ENCODE results near the gene PTMS.
"Not testable (repeated sequence)": the region's sequence is repeated elsewhere in the genome, so short reads cannot be mapped to it uniquely, and the experiment has no call there.

PTMS gene, protein sequence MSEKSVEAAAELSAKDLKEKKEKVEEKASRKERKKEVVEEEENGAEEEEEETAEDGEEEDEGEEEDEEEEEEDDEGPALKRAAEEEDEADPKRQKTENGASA

DNA sequence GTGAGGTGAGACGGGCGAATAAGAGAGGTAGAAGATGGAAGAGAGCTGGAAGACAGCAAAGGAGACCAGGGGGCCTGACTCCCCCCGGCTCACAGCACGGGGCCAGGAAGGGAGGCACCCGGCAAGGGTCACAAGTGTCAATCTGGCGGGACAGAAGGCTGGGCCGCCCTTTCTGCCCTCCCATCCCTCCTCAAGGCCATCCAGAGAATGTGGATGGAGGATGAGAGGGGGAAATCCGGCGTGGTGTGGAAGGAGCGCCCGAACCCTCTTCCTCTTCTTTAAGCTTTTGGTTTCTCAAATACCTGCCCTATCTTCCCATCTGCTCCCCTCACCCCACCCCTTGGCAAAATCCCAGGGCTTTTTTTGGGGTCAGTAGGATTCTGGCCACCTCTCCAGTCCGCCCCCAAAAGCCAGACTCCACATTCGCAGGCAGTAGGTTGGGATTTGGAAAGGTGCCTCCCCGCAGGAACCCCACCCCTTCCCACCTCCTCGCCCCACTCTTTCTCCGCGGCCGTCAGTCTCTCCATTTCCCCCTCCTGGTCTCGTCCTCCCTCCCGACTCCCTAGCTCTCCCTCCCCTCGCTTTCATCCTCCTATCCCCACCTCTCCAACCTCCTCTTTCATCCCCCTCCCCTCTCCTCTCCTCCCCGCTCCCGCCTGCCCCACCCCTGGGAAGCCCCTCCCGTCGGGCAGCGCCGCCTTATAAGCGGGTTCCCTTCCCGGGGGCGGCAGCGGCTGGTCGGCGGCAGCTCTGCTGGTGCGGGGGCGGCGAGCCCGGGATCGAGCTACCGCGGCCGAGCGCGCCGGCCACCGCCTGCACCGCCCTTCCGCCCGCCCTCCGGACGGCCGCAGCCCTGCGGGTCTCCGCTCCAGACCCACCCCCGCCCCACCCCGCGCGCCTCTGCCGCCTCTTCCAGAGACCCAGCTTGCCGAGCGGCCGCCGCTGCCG, at the start of gene PTMS:
TSS of gene PTMS (plus strand) at position 730 of the 948 bp plus-strand sequence. CDS start 343 bp downstream, outside the sequence.
- DNase-seq, result no peak

DNA sequence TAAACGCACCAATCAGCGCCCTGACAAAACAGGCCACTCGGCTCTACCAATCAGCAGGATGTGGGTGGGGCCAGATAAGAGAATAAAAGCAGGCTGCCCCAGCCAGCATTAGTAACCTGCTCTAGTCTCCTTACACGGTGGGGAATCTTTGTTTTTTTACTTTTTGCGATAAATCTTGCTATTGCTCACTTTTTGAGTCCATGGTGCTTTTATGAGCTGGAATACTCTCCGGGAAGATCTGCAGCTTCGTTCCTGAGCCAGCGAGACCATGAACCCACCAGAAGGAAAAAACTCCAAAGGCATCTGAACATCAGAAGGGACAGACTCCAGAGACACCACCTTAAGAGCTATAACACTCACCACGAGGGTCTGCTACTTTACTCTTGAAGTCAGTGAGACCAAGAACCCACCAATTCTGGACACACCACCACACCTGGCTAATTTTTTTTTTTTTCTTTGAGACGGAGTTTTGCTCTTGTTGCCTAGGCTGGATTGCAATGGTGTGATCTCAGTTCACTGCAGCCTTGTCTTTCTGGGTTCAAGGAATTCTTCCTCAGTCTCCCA, 49.2 kb upstream of the PTMS start:
- DNase-seq, result no peak

DNA sequence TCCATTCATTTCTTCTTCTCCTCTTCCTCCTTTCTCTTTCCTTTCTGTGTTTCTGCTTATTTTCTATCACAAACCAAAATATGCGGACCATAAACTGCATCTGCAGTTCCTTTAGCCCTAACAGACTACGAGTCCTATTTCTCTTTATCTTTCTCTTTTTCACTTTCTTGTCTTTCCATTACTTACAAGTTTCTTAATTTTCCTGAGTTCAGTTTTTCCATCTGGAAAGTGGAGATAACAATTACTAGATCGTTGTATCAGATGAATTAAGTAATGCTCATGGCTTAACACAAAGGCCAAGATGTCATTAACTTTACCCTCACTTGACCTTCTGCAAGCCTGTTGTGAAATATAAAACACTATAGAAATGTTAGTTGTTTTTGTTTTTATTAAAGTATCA, 43.3 kb upstream of the PTMS start:
- no peak for DNase-seq

DNA sequence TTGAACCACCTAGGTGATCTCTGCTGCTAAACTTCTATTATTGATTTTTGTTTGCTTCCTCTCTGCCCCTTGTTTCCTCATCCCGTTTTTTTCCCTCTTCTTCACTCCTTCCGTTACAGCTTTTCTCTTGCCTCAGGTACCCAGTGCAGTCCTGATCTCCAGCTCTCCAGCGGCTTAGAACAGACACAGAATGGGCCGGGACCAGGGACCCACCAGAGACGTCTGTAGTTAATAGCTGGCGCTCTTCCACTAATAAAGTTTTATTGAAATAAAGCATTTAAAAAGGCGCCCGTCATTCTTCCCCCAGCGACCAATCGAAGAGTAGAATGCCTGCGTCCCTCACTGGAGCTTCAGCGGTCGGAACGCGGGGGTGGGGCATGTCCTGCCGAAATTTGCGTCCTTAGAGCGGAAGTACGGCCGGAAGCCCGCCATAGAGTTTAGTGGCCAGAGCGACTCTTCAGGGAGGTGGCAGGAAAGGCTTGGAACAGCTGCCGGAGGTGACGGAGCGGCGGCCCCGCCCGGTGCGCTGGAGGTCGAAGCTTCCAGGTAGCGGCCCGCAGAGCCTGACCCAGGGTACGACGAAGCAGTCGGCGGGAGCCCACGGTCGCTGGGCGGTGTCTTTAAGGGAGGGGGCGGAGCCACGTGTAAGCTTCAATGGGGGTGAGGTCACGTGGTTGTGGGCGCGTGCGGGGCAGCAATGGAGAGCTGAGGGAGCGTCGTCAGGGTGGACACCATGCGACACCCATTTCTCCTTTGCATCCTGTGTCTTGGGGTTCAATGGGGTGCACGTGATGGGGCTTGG, 42.4 kb upstream of the PTMS start, which contains the start of gene COPS7A:
TSS of gene COPS7A (plus strand) at position 440 of the 802 bp plus-strand sequence. CDS start 611 bp downstream, outside the sequence.
- DNase-seq, result peak; percentile 91

DNA sequence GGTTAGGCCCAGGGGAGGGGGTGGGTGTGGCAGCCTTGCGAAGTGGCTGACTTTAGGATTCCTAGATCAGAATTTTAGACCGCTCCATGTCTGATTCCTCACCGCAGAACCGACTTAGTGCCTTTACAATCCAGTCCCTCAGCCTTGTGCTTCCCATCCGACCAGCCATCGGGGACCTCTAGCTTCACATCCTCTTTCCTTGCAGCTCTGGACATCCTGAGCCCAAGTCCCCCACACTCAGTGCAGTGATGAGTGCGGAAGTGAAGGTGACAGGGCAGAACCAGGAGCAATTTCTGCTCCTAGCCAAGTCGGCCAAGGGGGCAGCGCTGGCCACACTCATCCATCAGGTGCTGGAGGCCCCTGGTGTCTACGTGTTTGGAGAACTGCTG, 41.8 kb upstream of the PTMS start:
- DNase-seq, result no peak

DNA sequence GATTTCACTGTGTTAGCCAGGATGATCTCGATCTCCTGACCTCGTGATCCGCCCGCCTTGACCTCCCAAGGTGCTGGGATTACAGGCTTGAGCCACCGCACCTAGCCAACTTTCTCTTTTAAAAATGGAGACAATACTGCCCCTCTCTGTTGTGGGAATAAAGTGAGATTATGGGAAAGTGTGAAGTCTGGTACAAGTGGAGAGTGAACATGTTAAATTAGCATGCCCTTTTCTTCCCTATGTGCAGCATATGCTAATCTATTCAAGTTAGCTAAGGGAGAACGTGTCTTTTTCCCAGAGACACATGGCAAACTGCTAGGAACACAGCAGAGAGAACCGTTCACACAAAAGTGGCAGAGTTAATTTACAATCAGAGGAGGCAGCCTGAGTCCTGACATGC, 40.8 kb upstream of the PTMS start:
- no peak for DNase-seq

DNA sequence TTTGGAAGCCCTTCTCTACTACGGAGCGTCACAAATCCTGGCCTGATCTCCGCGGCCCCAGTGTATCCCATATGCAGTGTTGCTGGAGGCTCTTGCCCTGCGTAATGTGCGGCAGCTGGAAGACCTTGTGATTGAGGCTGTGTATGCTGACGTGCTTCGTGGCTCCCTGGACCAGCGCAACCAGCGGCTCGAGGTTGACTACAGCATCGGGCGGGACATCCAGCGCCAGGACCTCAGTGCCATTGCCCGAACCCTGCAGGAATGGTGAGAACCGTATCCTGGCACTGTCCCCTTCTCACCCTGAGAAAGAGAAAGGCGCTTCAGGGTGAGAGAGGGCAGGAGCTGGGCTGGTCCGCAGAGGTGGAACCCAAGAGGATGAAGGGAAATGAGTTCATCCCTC, 37.0 kb upstream of the PTMS start:
- DNase-seq, result no peak

DNA sequence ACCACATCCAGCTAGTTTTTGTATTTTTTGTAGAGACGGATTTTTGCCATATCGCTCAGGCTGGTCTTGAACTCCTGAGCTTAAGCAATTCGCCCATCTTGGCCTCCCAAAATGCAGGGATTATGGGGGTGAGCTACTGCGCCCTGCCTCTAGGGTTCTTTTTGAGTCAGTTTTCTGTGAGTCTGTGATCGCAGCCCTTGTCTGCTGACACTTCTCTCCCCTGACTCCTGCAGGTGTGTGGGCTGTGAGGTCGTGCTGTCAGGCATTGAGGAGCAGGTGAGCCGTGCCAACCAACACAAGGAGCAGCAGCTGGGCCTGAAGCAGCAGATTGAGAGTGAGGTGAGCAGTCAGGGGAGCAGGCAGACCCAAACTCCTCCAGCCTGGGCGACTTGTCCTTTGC, 36.0 kb upstream of the PTMS start:
- no peak for DNase-seq

DNA sequence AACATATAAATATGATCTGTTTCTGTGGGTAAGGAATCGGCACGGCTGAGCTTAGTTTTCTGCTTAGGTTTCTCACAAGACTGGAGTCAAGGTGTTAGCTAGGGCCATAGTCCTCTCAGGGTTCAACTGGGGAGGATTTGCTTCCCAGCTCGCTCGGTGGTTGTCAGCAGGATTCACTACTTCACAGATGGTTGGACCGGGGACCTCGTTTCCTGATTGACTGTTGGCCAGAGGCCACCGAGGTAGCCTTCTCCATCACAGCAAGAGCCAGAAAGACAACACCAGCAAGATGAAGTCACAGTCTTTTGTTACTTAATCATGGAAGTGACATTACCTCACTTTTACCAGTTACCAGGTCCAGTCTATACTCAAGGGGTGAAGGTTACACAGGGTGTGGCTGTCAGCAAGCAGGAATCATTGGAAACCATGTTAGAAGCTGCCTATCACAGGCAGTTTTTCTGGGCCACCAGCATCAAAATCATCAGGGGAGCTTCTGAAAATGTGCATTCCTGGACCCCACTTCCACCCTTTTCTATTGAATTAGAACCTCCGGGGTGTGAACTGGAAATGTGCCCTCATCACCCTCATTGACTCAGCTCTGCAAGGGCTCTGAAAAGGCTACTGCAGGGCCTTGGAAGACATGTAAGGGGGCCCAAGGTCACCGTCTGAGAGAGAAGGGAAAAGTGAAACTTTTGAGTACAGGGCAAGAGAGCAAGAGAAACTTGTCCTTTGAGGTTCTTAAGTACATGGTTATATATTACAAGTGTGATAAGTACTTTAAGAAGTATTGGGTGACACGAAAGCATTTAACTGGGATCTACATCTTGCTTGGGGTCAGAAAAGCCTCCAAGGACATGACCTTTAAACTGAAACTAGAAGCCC, 31.4 kb upstream of the PTMS start:
- no peak for DNase-seq

DNA sequence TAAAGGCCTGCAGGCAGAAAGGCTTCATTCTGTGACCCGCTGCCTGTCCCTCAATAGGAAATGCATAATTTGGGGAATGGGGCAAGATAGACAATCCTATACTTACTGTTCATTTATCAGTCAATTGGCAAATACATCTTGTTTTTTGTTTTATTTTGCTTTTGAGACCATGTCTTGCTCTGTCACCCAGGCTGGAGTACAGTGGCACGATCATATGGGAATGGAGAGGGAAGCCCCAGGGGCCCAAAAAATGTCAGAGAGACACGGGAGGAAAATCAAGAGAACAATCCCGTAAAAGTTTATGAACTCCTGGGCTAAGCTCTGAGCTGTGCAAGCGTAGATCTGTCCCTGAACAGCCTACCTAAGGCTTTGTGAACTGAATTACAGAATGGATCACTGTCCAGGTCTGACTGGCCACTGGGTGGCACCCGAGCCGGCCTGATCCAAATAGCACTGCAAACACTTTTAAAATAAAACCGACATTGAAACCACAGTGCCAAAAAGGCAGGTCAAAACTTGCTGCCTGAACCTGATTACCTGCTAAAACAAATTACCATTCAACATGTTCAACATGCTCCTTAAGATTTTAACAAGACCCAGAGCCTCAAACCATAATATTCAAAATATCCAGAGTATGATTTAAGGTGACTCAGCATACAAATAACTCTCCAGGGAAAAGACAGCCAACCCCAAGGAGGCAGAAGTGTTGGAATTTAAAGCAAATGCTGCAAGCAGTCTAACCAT, 30.5 kb upstream of the PTMS start:
- peak; percentile 41 for DNase-seq

DNA sequence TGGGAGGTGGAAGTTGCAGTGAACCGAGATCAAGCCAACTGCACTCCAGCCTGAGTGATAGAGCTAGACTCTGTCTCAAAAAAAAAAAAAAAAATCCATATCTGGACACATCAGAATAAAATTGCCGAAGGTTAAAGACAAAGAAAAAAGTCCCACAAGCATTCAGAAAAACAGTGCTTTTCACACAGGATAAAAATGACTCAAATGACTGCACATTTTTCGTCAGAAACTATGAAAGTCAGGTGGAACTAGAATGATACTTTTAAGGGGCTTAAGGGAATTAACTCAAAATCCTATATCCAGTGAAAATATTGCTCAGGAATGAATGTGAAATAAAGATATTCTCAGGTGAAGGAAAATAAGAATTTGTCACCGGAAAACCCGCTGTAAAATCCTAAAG, 29.4 kb upstream of the PTMS start:
- no peak for DNase-seq

DNA sequence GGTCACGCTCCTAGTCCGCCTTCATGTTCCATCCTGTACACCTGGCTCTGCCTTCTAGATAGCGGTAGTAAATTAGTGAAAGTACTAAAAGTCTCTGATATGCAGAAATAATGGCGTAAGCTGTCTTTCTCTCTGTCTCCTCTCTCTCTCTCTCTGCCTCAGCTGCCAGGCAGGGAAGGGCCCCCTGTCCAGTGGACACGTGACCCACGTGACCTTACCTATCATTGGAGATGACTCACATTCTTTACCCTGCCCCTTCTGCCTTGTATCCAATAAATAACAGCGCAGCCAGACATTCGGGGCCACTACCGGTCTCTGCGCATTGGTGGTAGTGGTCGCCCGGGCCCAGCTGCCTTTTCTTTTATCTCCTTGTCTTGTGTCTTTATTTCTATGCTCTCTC, 24.1 kb upstream of the PTMS start:
- not testable (repeated sequence) for DNase-seq

DNA sequence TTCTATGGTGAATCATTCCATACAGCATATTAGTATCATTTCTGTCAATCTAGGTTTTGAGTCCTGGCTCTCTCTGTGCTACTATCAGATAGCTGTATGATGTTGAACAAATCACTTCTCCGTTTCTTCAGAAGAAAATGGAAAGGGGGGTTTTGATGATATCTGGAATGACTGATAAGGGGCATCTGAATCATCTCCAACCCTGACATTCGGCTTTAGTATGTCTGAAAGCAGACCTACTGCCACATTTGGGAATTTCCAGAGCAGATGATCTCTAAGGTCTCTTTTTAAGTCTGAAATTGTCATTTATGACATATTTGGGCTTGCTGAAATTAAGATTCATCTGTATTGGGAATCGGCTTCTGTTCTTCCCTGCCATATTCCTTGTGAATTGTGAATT, 23.3 kb upstream of the PTMS start:
- no peak for DNase-seq

DNA sequence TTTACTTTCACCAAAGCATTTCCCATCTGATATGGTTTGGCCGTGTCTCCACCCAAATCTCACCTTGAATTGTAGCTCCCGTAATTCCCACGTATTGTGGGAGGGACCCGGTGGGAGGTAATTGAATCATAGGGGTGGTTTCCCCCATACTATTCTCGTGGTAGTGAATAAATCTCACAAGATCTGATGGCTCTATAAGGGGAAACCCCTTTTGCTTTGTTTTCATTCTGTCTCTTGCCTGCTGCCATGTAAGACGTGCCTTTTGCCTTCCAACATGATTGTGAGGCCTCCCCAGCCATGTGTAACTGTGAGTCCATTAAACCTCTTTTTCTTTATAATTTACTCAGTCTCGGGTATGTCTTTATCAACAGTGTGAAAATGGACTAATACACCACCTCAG, 22.9 kb upstream of the PTMS start:
- not testable (repeated sequence) for DNase-seq

DNA sequence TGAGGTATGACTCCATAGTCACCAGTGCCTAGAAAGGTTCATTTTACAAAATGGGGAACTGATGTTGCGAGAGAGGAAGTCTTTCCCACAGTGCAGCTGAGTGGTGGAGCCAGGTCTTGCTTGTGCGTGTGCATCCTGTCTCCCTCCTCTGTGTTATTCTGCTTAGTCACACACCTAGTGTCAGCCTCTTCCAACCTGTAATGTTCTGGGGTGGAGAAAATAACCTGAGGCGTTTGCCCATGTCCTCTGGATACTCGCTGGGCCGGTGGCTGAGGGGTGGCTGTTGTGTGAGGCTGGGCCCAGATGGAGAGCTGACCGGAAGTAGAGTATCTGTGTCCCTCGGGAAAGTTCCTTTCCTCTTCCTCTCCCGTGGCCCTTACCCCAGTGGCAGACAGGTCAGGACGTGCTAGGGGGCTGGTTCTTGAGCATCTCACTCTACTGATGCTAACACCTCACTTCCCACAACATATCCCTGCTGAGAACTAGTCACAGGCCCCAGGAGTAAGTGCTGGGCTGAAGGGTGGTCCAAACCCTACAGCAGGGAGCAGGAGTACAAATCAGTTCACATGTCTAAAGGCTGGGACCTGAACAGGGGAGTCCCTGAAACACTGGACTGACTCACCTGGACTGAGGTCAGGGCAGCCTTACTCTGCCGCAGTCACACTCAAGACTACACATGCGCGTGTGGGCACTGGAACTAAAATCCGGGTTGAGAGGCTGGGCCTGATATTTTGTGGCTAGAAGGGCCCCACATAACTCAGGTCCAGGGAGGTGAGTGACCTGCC, 20.2 kb upstream of the PTMS start:
- no peak for DNase-seq

DNA sequence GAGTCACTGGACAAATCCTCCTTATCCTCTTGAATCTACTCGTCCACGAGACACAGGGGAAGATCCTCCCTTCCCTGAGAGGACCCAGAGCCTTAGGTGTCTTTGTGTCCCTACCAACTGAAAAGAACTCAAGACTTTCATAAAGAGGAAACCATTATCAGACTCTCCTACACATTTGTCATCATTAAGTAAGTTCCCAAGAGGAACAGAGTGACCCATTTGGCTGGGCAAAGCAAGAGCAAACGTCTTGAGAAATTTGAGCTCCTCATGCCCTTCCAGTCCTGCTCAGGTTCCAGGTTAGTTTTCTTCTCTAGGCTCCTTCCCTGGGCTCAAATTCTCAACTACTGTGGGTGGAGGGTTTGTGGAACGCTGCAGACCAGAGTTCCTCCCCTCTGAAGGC, 18.9 kb upstream of the PTMS start:
- no peak for DNase-seq

DNA sequence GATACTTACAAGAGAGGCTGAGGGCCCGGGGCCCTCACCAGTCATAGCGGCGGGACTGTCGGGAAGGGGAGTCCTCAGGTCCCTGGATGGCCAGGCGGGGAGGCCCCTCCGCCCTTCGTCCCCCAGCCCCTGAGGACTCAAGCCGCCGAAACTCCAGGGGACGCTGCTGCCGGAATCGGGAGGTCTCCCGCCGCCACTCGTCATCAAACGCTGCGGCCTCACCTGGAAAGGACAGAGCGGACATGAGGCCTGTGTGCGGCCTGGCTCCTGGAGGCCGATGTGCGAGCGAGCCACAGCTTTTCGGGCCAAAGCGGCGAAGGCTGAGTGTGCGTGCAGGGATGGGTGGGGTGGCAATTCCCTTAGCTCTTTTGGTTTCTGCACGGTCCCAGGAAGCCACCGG, 17.4 kb upstream of the PTMS start:
- no peak for DNase-seq

DNA sequence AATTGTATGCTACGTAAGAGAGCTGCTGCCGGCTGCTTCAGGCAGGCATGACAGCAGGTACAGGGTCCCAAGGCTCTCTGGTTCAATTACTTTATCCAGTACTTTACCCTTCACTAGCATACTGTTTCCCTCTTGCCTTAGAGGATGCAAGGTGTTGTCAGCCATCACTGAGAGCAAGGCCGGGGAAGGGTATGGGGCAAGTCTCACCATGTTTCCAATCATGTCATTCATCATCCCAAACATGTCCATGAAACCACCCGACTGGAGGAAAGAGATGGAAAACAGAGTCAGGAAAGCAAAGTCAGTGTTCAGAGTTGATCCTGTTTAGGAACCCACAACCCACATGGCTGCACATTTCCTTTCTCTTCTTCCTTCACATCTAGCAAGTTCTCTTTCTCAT, 15.7 kb upstream of the PTMS start:
- DNase-seq, result no peak

DNA sequence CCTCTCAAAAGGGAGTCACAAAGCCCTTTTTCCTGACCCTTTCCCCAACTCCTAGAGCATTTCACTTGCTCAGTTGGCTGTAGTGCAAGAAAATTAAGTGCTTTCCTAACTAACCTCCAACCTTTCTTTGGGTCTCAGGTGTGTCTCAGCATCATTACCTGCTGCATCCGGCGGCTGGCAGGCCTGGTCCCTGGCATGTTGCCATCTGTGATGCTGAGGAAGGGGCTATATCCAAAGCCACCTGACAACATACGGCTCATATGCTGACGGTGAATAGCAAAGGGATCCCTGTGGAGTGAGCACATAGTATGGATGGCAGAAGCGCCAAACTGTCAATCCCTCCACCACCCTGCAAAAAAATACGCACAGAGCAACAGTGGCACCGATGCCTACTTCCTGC, 14.4 kb upstream of the PTMS start:
- DNase-seq, result no peak

DNA sequence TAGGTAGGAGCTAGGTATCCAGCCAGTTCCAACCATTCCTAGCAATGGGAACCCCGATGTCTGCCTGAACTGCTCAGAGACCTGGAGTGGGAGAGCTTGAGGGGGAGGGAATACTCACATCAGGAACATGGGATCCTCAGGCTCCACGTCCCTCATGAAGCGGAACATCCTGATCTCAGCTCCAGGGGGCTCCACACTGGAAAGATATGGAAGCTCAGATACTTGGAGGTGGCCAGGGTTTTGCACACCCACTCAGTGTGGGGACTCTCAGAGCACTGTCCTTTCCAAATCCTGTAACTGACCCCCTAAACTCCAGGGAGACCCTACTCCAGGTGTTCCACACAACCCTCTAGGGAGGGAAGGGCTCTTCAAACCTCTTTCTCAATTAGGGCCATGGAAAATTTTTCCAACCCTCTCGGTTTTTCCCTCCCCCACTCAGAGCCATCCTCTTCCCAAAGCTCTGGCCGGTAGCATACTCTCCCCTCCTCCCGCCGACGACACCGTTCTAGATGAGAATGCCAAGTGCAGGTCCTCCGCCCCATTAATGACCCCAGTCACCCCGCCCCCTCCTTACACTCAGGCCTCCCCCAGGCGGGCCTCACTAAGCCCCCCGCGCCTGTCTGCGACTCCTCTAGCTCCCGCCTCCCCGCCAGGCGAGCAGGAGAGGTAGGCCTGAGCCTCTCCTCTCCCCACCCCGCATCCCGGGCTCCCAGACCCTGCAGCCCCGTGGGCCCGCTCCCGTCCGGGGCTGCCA, 13.8 kb upstream of the PTMS start:
- no peak for DNase-seq
